HEK293 (cell line): ENCODE measurements around the gene PEX14.

Experiments
- CTCF ChIA-PET: fragments of 350-600 bp; formaldehyde crosslinking; extraction: SDS; loops from one replicate; lab custom pipeline; 2021; ENCODE audit warnings: antibody characterized with exemption; lab: Yijun Ruan, JAX
- POLR2A ChIA-PET: fragments of 300-600 bp; formaldehyde crosslinking; extraction: SDS; loops from one replicate; lab custom pipeline; 2020; ENCODE audit warnings: antibody characterized with exemption, inconsistent platforms; lab: Yijun Ruan, JAX
- H3K27ac ChIP-seq: fragments of 200-500 bp; sonication (Bioruptor generic); 2 replicates; pipeline ENCODE4 v1.5.1; 2014; ENCODE audit warnings: low read depth, low read length, control low read depth, inconsistent platforms; ENCODE audit errors: extremely low read depth
- H3K36me3 ChIP-seq, 2 experiments: fragments of 200-500 bp in 1 of 2; sonication (Bioruptor generic) in 1 of 2; 1 replicate in 1 of 2; 2 replicates in 1 of 2; pipeline ENCODE4 v1.5.1; 2014 to 2017; ENCODE audit warnings: inconsistent platforms in 2 of 2, low read length in 2 of 2; ENCODE audit not compliant: control insufficient read depth in 2 of 2, insufficient read depth in 1 of 2
- H3K4me1 ChIP-seq: fragments of 200-500 bp; sonication (Bioruptor generic); 2 replicates; pipeline ENCODE4 v1.5.1; 2014; ENCODE audit warnings: mild to moderate bottlenecking, low read length, inconsistent platforms; ENCODE audit not compliant: control insufficient read depth, insufficient read depth
- H3K4me3 ChIP-seq: 2 replicates; pipeline ENCODE4 v1.5.1; 2011; ENCODE audit warnings: low read depth, mild to moderate bottlenecking, control low read depth, low read length, moderate library complexity
- H3K9me3 ChIP-seq: fragments of 200-500 bp; sonication (Bioruptor generic); 2 replicates; pipeline ENCODE4 v1.5.1; 2014; ENCODE audit warnings: low read depth, low read length, inconsistent platforms; ENCODE audit not compliant: control insufficient read depth, insufficient read depth
- GLI4 ChIP-seq: fragments of 450-650 bp; formaldehyde crosslinking; IDR thresholded peaks from 2 replicates; pipeline ENCODE4 v1.5.1; 2016; ENCODE audit warnings: missing biosample characterization, missing genetic modification characterization
- HOXD13 ChIP-seq: sonication (generic); formaldehyde crosslinking; IDR thresholded peaks from 2 replicates; pipeline ENCODE4 v1.8.0; 2022; ENCODE audit warnings: missing genetic modification reagents, borderline replicate concordance
- KLF9 ChIP-seq: fragments of 450-650 bp; formaldehyde crosslinking; IDR thresholded peaks from 2 replicates; pipeline ENCODE4 v1.5.1; 2016; ENCODE audit warnings: missing biosample characterization, missing genetic modification characterization, low read depth
- PRDM1 ChIP-seq: fragments of 450-650 bp; formaldehyde crosslinking; IDR thresholded peaks from 2 replicates; pipeline ENCODE4; 2016; ENCODE audit warnings: missing biosample characterization, missing genetic modification characterization
- SALL2 ChIP-seq: fragments of 450-650 bp; formaldehyde crosslinking; IDR thresholded peaks from 2 replicates; pipeline ENCODE4 v1.5.0; 2017; ENCODE audit warnings: missing biosample characterization, mild to moderate bottlenecking, missing genetic modification characterization, borderline replicate concordance
- SETDB1 ChIP-seq: IDR thresholded peaks from one replicate; pipeline ENCODE4 v1.6.1; 2017; ENCODE audit warnings: mild to moderate bottlenecking, low read length, moderate library complexity, mixed read lengths; ENCODE audit not compliant: insufficient read length
- SP2 ChIP-seq: fragments of 450-650 bp; formaldehyde crosslinking; IDR thresholded peaks from 2 replicates; pipeline ENCODE4 v1.5.1; 2016; ENCODE audit warnings: missing biosample characterization, missing genetic modification characterization
- TSHZ1 ChIP-seq: fragments of 450-650 bp; formaldehyde crosslinking; IDR thresholded peaks from 2 replicates; pipeline ENCODE4 v1.5.1; 2016; ENCODE audit warnings: missing biosample characterization, missing genetic modification characterization, borderline replicate concordance
- ZBTB20 ChIP-seq: fragments of 450-650 bp; formaldehyde crosslinking; IDR thresholded peaks from 2 replicates; pipeline ENCODE4 v1.5.1; 2016; ENCODE audit warnings: missing biosample characterization, missing genetic modification characterization
- ZFP41 ChIP-seq: fragments of 450-650 bp; formaldehyde crosslinking; IDR thresholded peaks from 2 replicates; pipeline ENCODE4 v1.5.1; 2016; ENCODE audit warnings: missing biosample characterization, missing genetic modification characterization, borderline replicate concordance
- ZNF114 ChIP-seq: fragments of 450-650 bp; formaldehyde crosslinking; IDR thresholded peaks from 2 replicates; pipeline ENCODE4 v1.5.0; 2017; ENCODE audit warnings: missing biosample characterization, missing genetic modification characterization
- ZNF211 ChIP-seq: fragments of 450-650 bp; formaldehyde crosslinking; IDR thresholded peaks from 2 replicates; pipeline ENCODE4 v1.5.1; 2016; ENCODE audit warnings: low read depth, missing biosample characterization, missing genetic modification characterization
- ZNF221 ChIP-seq: fragments of 450-650 bp; formaldehyde crosslinking; IDR thresholded peaks from 2 replicates; pipeline ENCODE4 v1.5.1; 2017; ENCODE audit warnings: missing biosample characterization, missing genetic modification characterization, borderline replicate concordance
- ZNF423 ChIP-seq: fragments of 450-650 bp; formaldehyde crosslinking; IDR thresholded peaks from 2 replicates; pipeline ENCODE4 v1.5.1; 2016; ENCODE audit warnings: missing biosample characterization, missing genetic modification characterization
- ZNF449 ChIP-seq: fragments of 450-650 bp; formaldehyde crosslinking; IDR thresholded peaks from 2 replicates; pipeline ENCODE4 v1.5.1; 2017; ENCODE audit warnings: missing biosample characterization, mild to moderate bottlenecking, missing genetic modification characterization, moderate library complexity
- ZNF473 ChIP-seq: fragments of 450-650 bp; formaldehyde crosslinking; IDR thresholded peaks from 2 replicates; pipeline ENCODE4 v1.5.1; 2017; ENCODE audit warnings: missing biosample characterization, missing genetic modification characterization
- ZNF514 ChIP-seq: fragments of 450-650 bp; formaldehyde crosslinking; IDR thresholded peaks from 2 replicates; pipeline ENCODE4 v1.5.1; 2016; ENCODE audit warnings: missing biosample characterization, missing genetic modification characterization
- ZNF549 ChIP-seq: fragments of 450-650 bp; IDR thresholded peaks from 2 replicates; pipeline ENCODE4 v1.5.1; 2018; ENCODE audit warnings: missing biosample characterization, missing genetic modification characterization, mild to moderate bottlenecking, inconsistent platforms, moderate library complexity
- ZNF555 ChIP-seq: fragments of 450-650 bp; formaldehyde crosslinking; conservative IDR thresholded peaks from 2 replicates; pipeline ENCODE4 v1.5.1; 2017; ENCODE audit warnings: missing biosample characterization, mild to moderate bottlenecking, missing genetic modification characterization, inconsistent platforms
- ZNF600 ChIP-seq: fragments of 450-650 bp; formaldehyde crosslinking; IDR thresholded peaks from 2 replicates; pipeline ENCODE4 v1.5.1; 2016; ENCODE audit warnings: missing biosample characterization, missing genetic modification characterization
- ZNF664 ChIP-seq: fragments of 450-650 bp; formaldehyde crosslinking; IDR thresholded peaks from 2 replicates; pipeline ENCODE4 v1.5.1; 2016; ENCODE audit warnings: missing biosample characterization, missing genetic modification characterization
- TF ChIP-seq, protein P1 (sequence below): fragments of 450-650 bp; IDR thresholded peaks from 2 replicates; pipeline ENCODE4 v1.5.1; 2018; ENCODE audit warnings: missing biosample characterization, missing genetic modification characterization
- TF ChIP-seq, protein P2 (sequence below): fragments of 450-650 bp; formaldehyde crosslinking; IDR thresholded peaks from 2 replicates; pipeline ENCODE4 v1.5.0; 2017; ENCODE audit warnings: missing biosample characterization, missing genetic modification characterization, borderline replicate concordance

Gene PEX14

GRCh38 chr1:10569531-10569930, 94.8 kb downstream of the PEX14 start:
- no peaks in the 10 kb centered on the region for H3K9me3 ChIP-seq
- H3K4me3 ChIP-seq = no peak overlapping the region
- H3K27ac ChIP-seq = no peak overlapping the region
- H3K36me3 ChIP-seq = no peaks in the 10 kb centered on the region; a peak in 1 of 3 replicates
- no peak for TF ChIP-seq ZNF549 (tag by site-specific recombination)
- no peak for TF ChIP-seq SP2 (tag by site-specific recombination)
- TF ChIP-seq SETDB1 = peak; percentile 92
- TF ChIP-seq ZFP41 (tag by site-specific recombination) = no peak
- no peak for TF ChIP-seq HOXD13
- TF ChIP-seq ZNF114 (tag by site-specific recombination) = no peak
- TF ChIP-seq PRDM1 (tag by site-specific recombination) = no peak
- TF ChIP-seq, all 188 proteins: peak for 1
- ChIA-PET CTCF (interaction anchor here (0.6 to 0.7 kb wide), 2 partner anchors 48 to 408 kb away, joined by 3 read pairs; no protein-coding TSS in a partner anchor), POLR2A (no interaction called here)
- no peaks in the 10 kb centered on the region for H3K4me1 ChIP-seq

GRCh38 chr1:10575616-10576015, 100.9 kb downstream of the PEX14 start:
- CTCF ChIA-PET = no interaction called here
- H3K27ac ChIP-seq = no peak overlapping the region

DNA sequence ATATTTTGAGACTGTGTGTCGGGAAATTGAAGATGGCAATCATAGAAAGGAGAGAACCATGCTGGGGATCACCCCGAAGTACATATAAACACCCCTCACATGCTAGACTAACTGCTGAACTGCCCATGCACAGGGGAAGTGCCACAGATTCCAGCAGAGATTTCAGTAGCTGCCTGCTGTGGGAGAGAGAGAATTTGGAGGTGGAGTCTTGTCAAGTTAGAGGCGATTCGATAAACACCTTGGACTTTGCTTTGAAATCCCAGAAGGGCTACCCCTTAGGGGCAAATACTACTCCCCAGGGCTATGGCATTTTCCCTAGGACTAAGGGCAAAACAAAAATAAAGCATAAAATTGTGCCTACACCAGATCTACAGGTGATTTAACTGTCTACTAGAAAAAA, 103.3 kb downstream of the PEX14 start:
- CTCF ChIA-PET = interaction anchor here (0.5 to 1.2 kb wide), 2 partner anchors 9 to 197 kb away, joined by 3 read pairs; no protein-coding TSS in a partner anchor
- Histone ChIP-seq H3K9me3 (no peaks in the 10 kb centered on the region), H3K36me3 (no peaks in the 10 kb centered on the region; a peak in 1 of 3 replicates), H3K27ac (no peak overlapping the region), H3K4me3 (no peak overlapping the region), H3K4me1 (no peaks in the 10 kb centered on the region)
- POLR2A ChIA-PET = no interaction called here
- TF ChIP-seq TSHZ1 (tag by site-specific recombination) (no peak), SALL2 (tag by site-specific recombination) (no peak), ZNF423 (tag by site-specific recombination) (no peak), ZNF514 (tag by site-specific recombination) (no peak), KLF9 (tag by site-specific recombination) (no peak), ZNF600 (tag by site-specific recombination) (no peak)
- TF ChIP-seq, protein P1, sequence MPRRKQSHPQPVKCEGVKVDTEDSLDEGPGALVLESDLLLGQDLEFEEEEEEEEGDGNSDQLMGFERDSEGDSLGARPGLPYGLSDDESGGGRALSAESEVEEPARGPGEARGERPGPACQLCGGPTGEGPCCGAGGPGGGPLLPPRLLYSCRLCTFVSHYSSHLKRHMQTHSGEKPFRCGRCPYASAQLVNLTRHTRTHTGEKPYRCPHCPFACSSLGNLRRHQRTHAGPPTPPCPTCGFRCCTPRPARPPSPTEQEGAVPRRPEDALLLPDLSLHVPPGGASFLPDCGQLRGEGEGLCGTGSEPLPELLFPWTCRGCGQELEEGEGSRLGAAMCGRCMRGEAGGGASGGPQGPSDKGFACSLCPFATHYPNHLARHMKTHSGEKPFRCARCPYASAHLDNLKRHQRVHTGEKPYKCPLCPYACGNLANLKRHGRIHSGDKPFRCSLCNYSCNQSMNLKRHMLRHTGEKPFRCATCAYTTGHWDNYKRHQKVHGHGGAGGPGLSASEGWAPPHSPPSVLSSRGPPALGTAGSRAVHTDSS (tag by site-specific recombination) = no peak

More at GRCh38 chr1:10575616-10576015, 100.9 kb downstream of the PEX14 start:
- Histone ChIP-seq H3K9me3 (no peaks in the 10 kb centered on the region), H3K36me3 (no peaks in the 10 kb centered on the region; a peak in 1 of 3 replicates), H3K4me1 (no peaks in the 10 kb centered on the region), H3K4me3 (no peak overlapping the region)
- POLR2A ChIA-PET = no interaction called here
- TF ChIP-seq HOXD13 (no peak), ZNF555 (tag by site-specific recombination) (no peak), ZNF221 (tag by site-specific recombination) (no peak), ZNF423 (tag by site-specific recombination) (no peak), ZNF211 (tag by site-specific recombination) (no peak), GLI4 (tag by site-specific recombination) (no peak), ZNF664 (tag by site-specific recombination) (no peak), ZNF449 (tag by site-specific recombination) (no peak), PRDM1 (tag by site-specific recombination) (no peak), ZBTB20 (no peak), ZNF473 (tag by site-specific recombination) (no peak)
- TF ChIP-seq, protein P2, sequence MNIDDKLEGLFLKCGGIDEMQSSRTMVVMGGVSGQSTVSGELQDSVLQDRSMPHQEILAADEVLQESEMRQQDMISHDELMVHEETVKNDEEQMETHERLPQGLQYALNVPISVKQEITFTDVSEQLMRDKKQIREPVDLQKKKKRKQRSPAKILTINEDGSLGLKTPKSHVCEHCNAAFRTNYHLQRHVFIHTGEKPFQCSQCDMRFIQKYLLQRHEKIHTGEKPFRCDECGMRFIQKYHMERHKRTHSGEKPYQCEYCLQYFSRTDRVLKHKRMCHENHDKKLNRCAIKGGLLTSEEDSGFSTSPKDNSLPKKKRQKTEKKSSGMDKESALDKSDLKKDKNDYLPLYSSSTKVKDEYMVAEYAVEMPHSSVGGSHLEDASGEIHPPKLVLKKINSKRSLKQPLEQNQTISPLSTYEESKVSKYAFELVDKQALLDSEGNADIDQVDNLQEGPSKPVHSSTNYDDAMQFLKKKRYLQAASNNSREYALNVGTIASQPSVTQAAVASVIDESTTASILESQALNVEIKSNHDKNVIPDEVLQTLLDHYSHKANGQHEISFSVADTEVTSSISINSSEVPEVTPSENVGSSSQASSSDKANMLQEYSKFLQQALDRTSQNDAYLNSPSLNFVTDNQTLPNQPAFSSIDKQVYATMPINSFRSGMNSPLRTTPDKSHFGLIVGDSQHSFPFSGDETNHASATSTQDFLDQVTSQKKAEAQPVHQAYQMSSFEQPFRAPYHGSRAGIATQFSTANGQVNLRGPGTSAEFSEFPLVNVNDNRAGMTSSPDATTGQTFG (tag by site-specific recombination) = no peak
